ENCODE data around the gene ZNF385A.

Gene ZNF385A

DNA sequence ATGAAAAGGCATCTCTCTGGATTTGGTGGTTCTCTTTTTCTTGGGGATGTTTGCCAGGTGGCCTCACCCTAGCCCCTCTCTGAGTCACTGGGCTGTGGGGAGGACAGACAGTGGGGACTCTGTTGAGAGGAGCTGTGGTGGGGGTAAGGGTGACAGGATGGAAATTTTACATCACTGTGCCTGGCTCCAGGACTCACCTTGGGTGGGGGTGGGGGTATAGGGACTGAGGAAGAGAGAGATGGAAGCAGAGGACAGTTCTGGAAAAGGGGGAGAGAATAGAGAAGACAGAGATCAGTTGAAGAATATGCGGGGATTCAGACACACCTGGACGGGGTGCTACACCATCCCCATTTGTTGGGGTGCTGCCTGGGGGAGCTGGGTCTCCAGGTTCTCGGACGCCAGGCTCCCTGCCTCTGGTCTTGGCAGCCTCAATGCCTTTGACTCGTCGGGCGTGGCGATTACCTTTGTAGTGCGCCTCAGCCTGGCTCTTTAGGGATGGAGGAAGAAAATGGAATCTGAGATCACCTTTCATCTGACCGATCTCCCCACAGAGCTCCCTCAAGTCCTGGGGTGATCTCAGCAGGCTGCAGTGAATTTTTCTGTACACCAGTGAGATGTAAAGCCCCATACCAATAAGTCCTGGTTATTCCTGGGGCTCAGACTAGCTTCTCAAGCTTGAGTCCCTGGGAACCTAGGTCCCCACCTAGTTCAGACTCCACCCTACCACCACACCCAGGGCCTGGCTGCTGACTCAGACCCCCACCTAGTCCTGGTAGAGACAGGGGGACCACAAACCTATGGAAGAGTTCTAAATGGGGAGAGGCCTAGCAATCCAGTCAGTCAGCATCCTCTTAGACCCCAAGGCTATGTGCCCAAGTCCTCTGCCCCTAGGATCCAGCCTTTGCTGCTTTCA is 10.6 kb downstream of the ZNF385A start:
- DNase-seq (ENCODE audit: low read depth) = no peak

DNA sequence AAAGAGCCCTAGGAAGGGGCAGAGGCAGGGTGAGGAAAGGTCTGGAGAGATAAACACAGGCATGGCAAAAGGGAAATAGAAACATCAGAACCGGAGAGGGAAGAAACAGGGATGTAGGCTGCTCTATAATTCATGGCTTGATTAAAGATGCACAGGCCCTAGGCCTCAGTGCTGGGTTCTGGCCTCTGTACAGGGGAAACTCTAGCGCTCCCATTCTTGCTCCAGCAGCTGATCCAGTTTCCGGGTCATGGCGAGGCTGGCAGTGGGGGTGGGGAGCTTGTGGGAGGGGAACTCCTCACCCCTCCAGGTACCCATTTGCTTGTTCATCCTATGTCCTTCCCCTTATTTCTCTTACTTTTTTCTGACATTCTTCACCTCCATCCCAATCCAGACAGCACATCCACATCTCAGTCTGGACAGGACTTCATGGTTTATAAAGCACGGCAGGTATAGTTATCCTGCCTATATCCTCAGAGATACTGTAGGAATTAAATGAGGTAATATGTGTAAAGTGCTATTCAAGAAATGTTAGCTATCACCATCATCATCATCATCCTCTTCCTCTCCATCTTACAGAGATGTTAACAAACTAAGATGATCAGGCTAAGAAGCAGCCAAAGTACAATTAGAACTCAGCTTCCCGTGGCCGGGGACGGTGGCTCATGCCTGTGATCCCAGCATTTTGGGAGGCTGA is 12.3 kb downstream of the ZNF385A start:
- no peak for DNase-seq (ENCODE audit: low read depth)

DNA sequence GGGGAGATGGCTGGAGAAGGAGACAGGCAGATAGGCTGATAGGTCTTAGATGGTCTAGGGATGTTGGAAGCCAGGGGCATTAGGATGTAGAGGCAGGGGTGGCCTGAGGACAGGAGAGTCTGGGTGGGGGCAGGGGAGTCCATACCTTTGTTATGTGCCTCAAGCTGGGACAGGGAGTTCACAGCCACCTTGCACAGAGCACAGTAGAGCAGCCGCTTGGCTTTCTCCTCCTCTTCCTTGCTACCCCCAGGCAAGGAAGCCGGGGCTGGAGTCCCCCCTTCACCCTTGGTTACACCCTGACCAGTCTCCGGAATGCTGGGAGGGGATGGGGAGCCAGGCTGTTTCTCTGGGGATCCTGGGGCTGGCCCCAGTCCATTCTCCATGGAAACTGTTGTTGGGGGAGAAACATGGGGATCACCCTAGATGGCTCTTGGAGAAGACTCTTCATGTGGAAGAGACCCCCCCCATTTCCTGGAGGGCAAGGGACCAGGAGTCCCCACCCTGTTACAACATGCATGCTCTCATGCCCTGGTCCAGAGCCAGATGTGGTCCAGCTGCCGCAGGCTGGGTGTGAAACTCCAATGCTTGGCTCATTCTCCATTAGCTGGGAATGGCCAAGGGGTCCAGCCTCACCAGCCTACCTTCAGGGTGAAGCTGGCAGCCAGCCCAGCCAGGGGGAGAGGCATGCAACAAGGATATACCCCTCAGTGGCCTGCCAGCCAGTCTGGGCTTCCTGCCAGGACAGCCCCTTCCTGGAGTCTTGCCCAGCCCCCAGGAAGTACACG is 13.0 kb downstream of the ZNF385A start:
- DNase-seq (ENCODE audit: low read depth) = no peak

DNA sequence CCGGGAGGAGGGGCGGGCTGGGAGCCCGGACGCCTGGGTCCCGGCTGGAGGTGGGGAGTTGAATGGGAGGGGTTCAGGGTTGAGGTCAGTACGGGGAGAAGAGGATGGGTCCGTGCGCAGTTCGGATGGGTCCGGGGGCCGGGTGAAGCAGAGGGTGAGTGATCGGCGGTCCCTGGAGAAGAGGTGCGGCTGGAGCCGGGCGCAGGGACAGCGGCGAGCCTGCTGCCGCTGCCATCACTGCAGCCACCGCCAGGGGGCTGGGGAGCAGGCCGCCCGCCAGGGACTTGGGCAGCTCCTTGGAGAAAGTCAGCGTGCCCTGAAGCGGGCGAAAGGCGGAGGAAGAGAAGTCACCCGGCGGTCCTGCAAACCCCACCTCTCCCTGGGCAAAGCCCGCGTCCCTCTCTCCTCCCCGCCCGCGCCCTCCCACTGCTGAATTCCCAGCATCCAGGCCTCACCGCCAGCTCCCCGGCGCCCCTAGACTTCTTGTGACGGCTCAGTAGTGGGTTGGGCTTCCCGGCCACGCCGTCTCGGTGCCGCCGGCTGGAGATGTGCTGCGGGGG is 14.3 kb downstream of the ZNF385A start:
- DNase-seq (ENCODE audit: low read depth) = no peak

DNA sequence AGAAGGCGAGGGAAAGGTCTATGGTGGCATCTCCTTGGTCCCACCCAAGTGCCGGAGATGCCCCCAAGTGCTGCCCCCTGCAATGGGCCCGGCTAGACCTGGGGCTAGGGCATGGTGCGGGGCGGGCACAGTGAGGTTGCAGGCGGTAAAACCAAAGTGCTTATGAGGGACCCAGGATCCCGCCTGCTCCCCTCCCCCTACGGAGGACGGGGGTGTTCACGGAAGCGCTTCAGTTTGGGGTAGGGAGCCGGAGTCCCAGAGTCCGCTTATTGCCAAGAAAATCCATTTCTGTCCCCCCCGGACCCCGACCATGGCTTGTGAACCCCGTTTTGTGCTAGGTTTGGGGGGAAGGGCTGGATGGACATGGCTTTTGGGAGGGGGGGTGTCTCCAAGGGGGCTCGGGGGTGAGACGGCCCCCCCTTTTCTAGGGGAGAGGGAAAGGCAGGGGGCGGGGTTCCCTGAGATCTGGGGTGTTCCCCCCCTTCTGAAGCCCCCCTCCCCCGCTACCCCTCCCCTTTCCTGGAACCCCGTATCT is 14.9 kb downstream of the ZNF385A start:
- no peak for DNase-seq (ENCODE audit: low read depth)

DNA sequence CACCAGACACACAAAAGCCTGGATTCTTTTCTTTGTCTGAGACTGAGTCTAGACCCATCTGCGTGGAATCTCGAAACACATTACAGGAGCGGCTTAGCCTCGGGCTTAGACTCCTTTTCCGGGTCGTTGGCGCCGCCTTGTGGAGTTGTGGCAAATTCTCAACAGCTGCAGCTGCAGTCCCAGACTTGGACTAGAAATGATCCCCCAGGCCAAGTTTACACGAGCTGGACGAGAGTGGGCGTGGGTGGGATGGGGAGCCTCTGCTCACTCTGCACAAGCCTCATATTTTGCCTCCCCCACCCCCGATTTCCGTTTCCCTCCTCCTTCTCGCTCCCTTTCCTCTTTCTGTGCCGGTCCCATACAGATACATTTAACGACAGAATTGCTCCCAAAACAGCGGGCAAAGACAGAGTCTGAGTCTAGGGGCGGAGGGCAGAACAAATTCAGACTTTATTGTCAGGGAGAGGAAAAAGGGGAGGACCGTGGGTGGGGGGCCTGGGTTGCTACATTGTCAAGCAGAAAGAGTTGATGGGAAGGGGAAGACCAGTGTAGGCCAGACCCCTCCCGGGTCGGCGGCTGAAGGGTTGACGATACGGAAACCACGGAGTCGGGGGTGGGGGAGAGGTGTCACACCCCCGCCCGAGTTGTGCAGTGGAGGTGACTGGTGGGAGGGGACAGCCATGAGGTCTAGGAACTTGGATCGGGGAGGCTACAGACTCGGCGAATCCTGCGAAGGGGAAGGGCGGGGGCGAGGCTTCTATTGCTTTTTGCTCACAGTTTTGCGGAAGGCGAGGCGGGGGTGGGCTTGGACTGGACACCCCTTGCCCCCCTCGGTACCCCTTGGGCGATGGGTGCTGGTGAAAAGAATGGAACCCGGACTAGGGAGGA is 15.6 kb downstream of the ZNF385A start:
- DNase-seq (ENCODE audit: low read depth) = peak; percentile 83

DNA sequence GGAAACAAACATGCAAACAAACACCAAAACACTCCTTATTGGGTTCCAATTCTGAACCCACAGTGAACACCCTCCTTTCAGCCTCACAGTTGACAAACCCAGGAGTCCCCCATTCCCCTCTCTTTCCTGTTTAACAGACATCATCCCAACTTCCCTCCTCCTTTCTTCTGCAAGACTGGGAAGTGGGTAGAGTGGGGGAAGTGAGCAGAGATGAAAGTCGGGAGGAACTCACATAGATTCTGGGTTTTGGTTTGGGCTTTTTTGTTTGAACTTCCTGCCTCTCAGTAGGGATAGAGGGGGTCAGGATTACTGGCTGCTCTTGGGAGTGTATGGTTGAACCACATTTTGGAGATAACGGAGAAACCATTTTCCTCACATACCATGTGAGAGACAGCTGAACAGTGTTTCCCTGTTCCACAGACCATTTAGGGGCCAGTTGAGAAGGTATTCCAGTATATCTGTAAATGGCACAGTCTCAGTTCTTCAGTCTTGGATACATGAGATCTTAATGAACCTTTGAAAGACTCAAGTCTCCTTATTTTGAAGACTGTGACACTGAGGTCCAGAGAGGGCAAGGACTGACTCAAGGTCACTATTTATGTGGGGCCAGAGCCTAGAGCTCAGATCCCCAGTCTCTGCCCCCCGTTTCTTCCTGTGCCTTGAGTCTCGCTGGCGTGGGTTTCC is 16.4 kb downstream of the ZNF385A start:
- DNase-seq (ENCODE audit: low read depth) = no peak

DNA sequence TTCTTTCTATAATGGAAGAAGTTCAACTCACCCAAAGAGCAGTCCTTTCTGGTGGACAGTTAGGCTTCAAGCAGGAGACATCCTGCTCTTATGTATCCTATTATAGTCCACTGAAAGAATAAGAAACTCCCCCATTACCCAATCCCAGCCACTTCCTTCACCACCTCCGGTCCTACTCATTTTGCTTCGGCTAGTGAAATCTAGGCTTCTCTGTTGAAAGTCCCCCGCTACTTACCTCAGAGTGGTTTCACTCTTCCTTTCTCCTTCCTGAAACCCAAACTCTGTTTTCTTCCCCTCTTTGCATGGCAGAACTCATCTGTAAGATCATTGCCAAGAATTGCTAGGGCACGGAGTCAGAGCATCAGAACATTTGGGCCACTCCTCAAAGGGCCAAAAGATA is 20.1 kb downstream of the ZNF385A start, which contains the start of gene GPR84:
GPR84 (minus strand) TSS at position 74 of the 400 bp plus-strand sequence. CDS start 635 bp downstream, outside the sequence.
- no peak for DNase-seq (ENCODE audit: low read depth)

DNA sequence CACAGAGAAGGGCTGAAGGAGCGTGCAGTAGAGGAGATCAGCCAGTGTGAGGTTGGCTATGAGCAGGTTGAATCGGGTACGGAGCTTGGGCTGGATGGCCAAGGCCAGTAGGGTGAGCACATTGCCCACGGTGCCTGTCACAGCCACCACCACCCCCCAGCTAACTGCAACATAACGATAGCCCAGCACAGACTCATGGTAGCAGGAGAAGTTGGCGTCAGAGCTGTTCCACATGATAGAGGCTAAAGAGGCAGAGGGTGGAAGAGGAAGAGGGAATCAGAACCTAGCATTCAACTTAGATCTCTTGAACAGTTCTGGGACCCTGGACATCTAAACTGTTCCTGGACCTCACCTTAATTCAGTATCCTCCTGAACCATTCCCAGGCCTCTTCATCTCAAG is 20.9 kb downstream of the ZNF385A start:
- DNase-seq (ENCODE audit: low read depth) = no peak

DNA sequence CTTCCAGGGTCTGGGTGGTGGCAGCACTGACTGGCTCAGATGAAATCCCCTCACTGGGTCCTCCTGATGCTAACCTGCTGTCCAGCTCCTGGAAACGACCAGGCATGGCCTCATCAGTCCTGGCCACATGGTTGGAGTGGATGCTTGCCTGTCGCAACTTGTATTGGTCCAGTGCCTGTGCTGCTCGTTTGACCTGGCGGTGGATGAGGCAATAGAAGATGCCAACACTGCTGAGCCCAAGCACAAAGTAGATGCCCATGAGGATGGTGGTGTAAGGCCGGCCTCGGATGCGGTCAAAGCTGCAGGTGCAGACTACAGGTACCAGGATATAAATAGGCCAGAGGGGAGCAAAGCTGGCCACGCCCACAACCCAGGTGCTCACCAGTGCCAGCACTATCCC is 21.5 kb downstream of the ZNF385A start:
- DNase-seq (ENCODE audit: low read depth) = no peak

DNA sequence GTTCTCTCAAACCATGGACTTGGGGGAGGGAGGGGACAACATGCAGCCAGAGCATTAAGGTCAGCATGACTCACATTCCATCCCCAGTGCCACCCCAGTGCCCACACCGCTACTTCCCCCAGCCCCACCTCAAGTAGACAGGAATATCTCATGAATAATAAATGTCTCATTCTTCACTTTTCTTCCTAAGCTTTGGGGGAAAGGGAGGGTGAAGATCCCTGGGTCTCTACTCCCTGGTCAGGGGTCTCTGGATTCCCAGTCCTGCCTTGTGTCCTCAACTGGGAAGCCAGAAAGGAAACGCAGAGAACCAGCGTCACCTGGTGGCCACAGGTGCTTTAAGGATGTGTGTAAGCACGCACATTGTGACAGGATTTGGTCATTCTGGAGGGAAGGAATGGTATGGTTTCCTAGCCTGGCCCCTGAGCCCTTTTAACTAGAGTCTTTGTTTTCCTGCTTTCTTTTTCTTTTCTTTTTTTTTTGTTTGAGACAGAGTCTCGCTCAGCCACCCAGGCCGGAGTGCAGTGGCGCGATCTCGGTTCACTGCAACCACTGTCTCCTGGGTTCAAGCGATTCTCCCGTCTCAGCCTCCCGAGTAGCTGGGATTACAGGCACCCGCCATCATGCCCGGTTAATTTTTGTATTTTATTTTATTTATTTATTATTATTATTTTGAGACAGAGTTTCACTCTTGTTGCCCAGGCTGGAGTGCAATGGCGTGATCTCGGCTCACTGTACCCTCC is 23.6 kb downstream of the ZNF385A start:
- DNase-seq (ENCODE audit: low read depth) = peak; percentile 48

DNA sequence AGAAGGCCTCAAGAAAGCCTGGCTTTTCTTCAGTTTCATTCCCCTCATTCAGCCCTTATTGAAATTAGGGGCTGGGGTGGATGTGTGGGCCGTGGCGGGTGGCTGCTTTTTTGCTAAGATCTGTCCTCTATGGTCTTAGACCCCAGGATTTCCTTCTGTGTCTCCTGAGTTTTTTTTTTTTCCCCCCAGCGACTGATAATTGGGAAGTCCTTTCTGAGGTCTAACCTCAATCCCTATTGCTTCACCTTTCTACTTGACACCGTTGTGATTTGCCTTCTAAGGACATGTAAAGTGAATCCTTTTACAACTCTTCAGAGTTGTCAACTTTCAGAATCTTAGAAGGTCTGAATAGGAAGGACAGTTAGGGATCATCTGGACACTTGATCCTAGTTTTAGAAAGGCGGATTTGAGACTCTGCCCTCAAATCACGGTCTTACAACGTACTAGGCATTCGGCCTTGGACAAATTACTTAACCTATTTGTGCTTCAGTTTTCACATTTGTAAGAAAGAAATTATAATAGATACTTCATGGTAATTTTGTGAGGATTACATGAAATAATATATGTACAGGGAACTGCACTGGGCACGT is 24.7 kb downstream of the ZNF385A start:
- DNase-seq (ENCODE audit: low read depth) = no peak

DNA sequence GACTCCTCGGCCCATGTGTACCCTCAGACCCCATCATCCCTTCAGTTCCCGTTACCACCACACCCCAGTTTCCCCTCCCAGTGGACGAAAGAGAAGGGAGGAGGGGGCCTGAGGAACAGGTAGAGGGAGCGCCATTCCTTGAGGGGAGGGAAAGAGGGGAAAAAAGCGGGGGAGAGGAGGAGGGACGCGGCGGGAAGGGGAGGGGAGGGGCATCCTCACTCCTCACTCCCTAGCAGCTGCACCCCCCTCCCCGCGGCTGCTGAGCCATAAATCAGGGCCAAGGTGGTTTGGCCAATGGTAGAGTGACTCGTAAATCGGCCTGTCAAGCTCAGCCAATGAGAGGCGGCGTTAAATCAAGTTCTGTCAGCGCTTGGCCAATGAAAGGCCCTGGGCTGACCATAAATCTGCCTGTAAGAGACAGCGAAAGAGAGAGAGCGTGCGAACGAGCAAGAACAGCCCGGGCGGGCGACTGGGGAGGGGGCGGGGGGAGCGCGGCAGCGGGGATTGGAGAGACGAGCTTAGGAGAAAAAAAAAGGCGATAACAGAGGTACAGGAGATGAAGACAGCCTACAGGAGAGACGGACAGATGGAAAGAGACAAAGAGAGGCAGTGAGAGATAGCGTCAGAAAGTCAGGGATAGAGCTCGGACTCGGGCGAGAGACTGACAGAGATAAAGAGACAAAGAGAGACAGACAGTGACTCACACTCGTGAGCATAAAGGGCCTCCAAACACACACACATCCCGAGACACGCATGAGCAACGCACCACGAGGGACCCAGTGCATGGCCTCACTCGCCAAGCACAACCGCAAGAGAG is 25.4 kb downstream of the ZNF385A start:
- peak; percentile 83 for DNase-seq (ENCODE audit: low read depth)

DNA sequence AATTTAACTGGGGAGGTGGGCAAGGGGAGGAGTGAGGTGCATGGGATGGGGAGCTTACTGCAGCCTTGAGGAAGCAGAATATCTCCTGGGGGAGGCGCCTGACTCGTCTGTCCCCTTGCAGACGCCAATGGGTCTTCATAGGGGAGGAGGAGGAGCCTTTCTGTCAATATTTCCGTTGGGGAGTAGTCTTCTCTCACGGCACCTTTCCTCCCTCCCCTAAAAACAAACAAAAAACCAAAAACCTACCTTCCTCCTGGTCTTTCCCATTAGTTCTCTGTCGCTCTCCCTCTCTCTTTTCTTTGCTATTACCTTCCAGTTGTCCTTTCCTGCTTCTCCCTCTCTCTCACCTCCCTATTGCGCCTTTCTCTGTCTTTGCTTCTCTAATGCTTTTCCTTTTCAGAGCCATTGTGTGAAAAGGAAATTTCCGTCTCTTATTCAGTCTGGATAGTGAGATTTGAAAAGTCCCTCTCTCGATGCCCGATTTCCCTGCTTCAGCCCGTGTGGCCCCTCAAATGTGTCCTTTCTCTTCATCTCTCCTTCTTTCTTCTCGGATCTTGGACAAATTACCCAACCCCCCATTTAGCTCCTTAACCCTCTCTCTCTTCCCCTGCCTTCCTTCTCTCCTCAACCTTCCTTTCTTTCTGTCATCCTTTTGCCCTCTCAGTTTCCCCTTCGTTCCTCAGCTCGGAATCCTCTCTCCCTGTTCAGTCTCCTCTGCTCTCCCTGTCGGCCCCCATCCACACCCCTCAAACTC is 26.2 kb downstream of the ZNF385A start:
- DNase-seq (ENCODE audit: low read depth) = no peak

DNA sequence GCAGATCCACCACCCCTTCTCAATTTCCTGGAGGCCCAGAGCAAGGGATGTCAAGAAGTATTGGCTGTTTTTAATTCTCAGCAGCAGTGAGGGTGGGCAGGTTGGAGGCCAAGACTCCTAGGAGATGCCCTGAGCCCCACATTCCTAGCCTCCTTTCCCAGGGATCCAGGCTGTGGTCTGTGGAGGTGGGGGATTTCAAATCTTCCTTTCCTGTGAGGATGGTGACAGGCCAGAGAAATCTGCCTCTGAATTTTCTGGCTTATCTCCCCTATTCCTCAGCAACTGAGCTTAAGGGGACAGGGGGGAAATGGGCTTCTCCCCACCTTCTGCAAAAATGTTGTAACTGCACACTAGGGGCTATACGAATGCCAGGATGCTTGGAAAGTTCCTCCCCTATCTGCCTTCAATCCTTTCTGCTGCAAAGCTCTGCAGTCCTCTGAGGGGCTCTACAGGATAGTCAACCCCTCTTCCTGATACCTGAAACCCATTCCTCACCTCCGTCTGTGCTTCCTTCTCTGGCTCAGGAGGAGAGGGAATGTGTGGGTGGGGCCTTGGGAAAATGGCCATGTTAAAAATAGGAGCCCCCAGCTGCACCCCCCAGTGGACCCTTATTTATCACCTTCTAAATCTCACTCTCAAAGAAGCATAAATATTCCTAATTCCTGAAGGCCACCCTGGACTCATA is 26.9 kb downstream of the ZNF385A start:
- DNase-seq (ENCODE audit: low read depth) = no peak

DNA sequence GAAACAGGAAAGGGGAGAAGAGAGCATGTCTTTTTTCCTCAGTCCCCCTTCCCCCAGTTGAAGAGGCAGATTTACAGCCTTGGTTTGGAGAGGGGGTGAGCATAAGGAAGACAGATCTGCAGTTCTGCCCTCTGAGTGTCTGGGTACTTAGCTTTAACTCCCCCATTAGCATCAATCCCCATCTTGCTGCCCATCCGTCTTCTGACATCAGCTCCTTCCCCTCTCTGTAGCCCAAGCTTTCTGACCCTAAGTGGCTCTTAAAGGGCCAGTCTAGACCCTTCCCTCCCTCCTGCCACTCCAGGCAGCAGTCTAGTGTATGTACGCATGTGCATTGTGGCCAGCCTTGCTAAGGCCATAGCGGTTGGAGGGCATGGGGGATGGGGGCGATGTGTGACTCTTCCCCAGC is 27.6 kb downstream of the ZNF385A start:
- no peak for DNase-seq (ENCODE audit: low read depth)

DNA sequence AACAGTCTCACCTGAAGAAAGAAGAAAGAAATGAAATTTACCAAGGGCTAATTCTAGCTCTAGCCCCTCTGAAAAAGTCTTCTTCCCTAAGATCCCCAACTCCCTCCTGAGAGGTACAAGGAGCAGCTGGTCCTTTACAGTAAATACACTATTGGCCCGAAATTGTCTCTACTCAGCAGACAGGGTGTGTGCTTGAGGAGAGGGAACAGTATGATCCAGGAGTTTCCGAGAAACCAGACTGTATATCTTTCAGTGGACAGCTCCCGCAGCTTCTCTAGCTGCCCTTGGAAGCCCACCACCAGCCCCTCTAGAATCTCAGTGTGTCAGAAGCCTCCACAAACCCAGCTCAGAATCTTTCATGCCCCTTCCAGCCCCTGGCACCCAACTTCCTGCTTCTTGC is 28.3 kb downstream of the ZNF385A start:
- no peak for DNase-seq (ENCODE audit: low read depth)

All from activated T-cell treated with anti-CD3 and anti-CD28 coated beads for 48 hours (primary cell).